T-helper 1 cell (primary cell): ENCODE results near the gene DNAL1.
A peak's percentile ranks its signal among the peaks of the same experiment; 100 is the strongest.

Source experiments
- DNase-seq, 5 donors: peaks; one replicate each; pipeline ENCODE4 v3.0.0-alpha.2; 2012 to 2020

DNAL1 gene

DNA sequence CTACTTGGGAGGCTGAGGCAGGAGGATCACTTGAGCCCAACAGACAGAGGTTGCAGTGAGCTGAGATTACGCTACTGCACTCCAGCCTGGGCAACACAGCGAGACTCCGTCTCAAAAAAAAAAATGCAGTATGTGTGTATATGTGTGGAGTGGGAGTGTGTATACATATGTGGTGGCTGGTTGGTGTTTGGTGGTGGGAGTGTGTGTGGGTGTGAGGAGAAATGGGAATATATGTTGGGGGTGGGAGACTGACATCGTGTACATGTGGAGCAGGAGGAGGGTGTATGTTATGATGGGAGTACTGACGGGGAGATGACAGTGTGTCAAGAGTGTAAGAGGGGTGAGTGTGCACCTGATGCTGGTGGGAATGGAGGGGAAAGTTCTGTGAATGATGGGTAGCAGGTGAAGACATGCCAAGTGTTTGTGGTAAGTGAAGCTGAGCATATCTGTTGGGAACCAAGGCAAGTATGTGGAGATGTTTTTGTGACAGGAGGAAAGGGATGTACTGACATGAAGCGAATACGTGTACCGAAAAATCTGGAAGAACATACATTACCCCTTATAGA lies 65.2 kb downstream of the DNAL1 start:
- DNase-seq: no peak

DNA sequence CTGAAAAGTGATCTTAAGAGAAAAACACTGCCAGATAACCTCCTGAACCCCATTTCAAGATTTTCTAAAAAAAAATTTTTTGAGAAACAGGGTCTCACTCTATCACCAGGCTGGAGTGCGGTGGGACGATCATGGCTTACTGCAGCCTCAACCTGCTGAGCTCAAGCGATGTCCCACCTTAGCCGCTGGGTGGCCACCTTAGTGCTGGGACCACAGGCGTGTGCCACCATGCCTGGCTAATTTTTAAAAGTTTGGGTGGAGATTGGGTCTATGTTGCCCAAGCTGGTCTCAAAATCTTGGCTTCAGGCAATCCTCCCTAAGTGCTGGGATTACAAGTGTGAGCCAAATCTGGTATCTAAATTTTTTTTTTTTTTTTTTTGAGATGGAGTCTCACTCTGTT lies 66.0 kb downstream of the DNAL1 start:
- DNase-seq: no peak

DNA sequence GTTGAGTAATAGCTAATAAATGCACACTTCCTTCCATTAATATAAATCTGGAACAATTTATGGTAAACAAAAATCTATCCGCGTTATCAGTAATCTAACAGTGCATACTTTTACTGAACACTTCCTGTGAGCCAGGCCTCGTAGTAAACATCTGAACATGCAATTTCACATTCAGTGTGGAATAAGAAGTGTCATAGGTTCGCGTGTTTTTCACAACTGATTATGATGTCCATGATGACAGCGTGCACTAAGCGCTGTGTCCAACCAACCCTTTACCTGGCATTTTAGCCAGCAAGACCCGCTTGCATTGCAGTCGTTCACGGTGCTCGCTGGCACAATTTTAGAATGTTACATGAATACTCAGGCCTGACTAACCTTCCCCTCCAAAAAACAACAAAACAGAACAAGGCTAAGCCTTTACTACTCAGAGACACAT lies 67.3 kb downstream of the DNAL1 start:
- DNase-seq: peak in 1 of 5 donors; percentile 45

DNA sequence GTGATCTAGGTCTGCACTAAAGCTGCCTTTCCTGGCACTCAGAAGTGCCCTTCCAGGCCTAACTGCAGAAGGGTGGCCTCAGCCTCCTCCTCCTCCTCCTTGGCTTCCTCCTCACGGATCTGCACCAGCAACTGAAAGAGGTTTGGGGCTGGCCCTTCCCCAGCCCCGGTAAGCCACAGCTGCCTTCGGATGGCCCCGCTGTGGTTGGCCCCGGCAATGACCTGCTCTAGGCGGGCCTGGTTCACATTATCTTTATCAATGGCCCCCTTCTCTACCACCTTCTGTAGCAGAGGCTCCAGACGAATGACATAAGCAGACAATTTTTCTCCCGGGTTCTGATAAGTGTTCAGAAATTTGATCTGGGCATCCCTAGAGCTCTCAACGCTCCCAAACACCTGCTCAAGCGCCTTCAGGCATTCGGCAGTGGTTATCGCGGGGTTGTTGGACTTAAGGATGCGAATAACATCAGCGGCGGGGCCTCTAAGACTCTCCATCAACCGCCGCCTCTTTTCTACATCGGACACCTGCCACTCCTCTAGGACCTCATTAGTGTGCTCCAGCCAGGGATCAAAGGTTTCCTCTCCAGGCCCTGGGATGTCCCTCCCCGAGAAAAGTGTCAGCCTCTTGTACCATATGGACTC lies 67.9 kb downstream of the DNAL1 start:
- peak in 1 of 5 donors; percentile 52 for DNase-seq

DNA sequence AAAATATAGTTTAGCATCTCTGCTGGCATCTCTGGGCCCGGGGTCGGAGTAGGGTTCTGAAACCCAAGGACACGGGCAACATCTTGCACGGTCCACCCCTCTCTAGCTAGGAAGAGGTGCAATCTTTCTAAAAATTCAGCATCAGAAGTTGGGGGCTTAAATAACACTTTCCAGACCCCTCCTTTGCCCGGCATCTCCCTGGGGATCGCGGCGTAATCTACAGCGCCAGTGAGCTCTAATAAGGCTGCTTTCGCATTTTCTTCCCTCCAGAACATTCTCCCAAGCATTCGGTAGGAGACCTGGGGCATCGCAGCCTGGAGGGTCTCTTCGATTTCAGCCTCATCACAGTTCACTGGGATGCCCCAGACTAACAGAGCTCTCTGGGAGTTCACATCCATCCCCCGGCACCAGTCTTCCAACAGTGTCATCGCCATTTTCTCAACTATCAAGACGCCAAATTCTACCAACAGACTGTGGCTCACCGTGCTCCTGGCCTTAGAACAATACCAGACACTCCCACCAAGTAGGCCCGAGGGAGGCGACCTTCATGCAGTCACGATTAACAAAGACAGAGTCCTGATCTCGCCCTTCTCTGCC lies 68.5 kb downstream of the DNAL1 start:
- no peak for DNase-seq

DNA sequence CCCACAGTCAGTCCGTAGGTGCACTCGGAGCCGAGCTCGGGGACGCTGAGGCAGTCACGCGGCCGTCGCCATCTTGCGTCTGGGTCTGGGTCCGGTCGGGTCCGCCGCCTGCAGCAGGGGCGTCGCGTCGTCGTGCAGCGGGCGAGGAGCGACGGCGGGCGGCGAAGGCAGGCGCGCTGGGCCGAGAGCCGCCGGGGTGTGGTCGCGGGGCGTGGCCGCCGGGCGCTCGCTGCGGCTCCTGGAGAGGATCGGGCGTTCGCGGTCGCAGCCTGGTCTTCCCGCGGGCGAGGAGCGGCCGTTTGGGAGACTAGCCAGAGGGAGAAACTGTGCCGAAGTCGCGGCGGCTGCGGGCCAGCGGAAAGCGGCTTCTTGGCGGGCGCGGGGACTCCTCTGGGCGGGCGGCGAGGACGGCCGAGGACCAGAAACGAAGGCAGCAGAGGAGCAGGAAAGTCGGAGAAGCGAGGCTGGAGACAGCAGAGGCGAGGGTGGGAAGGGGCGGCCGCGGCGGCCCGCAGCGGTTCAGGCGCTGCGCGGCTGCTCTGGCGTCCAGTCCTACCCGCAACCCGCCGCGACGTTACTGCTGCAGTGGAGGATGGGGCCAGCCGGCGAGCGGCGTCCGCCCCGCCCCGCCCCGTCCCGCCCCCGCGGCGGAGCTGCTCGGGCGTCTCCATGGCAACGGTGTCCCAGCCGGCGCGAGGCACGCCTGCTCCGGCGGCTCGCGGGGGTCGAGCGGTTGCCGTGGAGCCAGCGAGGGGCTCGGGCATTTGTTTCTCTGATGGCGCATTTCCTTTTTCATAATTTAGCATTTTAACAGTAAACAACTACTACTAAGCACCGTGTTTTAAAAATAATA lies 69.2 kb downstream of the DNAL1 start, which contains the start of gene PNMA1:
Gene PNMA1, minus strand, starts transcription at position 582 of the 853 bp plus-strand sequence. CDS start 745 bp downstream, outside the sequence.
- peak; percentile 80 to 90 (median 83) for DNase-seq

DNA sequence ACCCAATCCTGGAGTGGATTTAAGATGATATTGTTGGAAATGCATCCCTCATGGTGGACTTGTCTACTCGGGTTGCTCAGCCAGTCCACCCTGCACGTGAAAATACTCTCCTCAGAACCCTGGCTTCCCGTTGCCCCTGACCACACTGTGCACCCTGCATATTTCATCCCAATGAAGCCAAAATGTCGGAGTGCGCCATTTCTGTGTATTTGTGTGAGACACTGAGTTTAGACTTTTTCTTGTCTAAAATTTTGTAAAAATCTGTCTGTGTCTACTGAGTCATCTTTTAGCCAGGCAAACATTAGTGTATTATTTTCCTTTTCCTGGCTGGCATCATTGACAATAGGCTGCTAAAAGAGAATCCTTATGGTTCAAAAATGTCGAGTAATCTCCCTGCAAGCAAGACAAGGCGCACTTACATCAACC lies 69.9 kb downstream of the DNAL1 start:
- DNase-seq: no peak

DNA sequence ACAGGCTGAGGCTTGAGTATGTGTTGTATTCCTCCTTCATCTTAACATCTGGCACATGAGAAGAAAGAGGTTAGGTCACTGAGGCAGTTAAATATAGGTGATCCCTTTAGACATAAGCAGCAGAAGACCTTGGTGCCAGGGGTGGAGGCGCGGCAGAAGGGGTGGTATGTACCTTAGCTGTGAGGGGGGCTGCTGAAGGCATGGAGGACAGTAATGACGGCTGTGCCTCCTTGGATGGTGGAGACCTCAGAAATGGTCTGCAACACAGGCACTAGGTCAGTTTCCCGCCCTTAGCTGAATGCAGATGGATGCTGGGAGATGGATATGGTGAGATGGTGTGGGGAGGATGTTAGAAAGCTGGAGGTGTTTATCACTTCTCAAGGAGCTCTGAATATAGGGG lies 70.9 kb downstream of the DNAL1 start:
- no peak for DNase-seq

DNA sequence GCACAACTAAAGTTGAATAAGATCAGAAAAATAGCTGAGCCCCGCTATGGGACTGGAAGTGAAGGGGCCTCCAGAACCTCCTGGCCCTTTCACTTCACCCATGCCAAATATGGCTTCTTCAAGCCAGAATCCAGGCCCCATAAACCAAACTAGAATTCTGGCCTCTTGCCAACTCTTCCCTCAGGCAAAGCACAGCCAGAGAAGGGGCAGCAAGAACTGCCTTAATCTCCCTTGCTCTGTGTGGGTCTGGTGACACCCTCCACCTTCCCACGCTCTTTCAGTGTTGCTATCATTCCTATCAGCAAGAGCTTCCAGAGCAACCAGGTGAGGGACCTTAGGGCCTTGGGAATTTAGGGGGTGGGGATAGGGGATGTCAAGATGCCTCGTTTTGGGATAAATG lies 72.5 kb downstream of the DNAL1 start:
- DNase-seq: no peak

DNA sequence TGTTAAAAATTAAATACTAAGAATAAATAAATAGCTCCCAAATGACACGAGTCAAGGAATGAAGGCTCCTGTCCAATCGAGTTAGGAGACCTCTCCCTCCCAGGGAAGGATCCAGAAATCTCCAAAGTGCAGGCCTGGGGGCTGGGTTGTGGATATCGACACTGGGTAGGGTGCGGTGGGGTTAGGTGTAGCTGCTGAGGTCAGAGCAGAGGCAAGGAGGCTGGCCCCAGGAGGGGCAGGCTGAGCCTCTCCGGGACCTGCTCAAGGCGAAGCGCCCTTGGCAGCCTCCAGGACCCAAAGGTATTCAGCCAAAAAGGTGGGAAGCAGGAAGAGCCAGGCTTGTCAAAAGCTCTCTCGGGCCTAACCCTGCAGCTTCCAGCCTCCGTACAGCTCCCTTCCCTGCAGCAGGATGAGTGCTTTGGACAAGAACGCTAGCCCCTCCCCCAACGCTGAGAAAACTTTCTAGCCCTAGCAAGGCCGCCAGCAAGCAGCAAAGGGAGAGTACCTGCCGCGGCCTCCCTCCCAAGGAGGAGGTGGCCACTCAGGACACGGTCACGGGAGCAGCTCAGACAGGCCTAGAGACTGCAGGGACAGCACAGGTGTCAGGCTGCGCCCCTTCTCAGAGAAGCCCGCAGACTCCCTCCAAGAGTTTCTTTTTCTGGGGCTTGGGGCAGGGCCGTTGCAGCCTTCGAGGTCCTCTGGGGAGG lies 73.1 kb downstream of the DNAL1 start:
- DNase-seq: no peak

DNA sequence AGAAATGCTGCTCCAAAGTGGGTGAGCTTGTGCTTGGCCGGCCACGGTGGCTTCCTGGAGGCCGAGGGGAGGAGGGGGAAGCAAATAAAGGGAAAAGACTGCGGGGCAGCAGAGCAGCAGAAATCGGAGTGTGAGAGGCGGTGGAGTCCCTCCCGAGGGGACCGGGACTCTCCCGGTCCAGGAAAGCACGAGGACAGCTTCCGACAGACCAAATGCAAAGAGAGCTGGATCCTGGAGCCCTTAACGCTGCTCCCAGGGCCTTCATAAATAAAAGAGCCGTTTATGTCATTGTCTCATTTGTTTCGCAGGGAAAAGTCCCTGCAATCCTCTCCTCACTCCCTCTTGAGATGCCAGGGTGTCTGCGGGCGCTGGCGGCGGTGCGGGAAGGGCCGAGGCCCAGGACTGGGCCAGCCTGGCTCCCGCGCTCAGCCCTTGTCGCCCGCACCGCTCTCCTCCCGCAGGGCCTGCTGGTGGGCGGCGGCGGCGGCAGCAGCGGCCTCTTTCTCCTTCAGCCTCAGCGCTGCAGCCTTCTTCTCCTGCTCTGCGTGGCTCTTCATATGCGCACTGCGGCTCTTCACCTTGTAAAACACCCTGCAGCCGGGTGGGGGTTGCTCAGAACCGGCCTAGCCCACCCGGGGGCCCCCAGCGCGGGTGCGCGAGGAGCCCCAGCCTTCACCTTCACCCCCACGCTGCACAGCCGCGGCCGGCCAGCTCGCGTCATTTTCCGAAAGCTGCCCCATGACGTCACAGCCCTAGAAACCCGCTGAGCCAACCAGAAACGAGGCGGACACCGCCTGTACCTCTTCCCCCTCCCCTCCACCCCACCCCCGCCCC lies 73.8 kb downstream of the DNAL1 start:
- DNase-seq: no peak

DNA sequence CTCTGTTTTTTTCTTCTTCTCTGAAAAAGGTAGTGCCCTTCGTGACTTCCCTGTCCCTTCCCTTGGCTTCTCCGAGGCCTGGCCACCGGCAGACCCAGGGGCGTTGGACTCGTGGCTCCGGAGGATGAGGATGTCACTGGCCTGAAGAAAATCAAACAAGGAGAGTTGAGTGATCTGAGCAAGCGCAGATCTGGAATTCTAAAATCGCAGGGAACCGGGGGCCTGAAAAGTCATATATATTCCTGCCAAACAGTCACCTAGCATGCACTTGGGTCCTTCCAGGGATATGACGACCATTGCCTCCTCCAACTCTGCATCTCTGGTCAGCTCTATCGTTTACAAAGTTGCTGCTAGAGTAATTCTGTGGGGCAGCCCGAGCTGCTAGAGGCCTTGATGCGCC lies 74.6 kb downstream of the DNAL1 start:
- DNase-seq: no peak

DNA sequence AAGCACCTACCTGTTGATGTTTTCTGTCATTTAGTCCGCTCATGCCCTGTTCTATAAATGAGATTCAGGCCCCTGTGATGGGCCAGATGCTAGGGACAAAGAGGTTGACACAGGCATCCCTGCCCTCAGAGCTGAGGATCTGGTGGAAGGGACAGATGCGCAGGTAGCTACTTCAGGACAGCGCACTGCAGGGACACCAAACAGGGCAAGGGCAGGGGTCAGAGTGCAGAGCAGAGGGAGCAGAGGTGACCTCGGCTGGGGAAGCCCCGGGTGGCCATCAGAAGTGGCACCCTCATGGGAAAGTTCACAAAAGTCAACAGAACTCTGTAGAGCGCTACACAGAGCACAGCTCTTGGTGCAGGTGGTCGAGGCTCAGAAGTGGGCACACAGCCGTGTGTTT lies 75.0 kb downstream of the DNAL1 start:
- DNase-seq: no peak

DNA sequence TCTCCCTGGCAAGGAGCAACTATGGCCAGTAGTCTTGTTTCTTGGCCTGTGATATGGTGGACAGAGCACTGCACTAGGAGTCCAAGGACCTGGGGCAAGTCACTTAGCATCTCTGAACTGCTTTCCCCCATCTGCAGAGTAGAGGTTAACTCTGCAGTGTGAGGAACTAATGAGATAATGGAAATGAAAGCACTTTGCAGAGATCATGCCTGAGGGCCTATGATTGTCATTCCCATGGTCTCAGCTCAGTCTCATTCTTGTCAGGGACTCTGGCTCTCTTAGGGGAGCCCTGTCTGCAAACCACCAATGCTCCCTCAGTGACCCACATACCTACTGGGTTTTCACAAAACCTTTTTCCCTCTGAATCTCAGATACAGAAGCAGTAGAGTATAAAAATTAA lies 75.8 kb downstream of the DNAL1 start:
- no peak for DNase-seq

DNA sequence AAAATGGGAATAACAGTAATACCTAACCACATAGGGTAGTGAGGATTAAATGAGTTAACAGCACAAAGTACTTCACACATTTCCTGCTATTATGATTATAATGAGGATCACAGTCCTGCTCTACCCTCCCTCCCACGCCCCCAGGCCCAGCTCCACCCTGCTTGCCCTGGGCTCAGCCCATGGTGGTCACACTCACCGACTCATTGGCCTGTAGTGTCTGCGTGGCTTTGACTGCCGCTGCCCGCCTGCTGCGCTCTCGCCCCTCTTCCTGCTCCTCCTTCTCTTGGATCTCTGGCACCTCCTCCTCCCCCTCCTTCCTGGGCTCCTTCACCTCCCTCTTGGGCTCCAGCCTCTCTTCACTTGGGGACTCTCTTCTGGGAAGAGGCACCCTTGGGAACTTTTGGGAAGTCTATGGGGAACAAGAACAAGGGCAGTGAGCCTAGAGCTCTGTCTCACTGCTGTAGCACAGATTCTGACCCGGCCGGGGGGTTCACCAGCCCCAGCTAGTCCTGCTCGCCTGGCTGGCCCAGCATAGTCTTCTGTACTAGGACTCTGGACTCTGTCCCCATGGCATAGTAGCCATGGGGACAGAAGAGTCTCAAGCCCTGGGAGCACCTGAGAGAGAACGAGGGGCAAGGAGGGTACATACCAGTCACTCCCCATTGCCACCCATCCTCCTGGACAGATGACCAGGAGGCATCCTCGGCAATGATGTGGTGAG lies 76.5 kb downstream of the DNAL1 start:
- DNase-seq: no peak

DNA sequence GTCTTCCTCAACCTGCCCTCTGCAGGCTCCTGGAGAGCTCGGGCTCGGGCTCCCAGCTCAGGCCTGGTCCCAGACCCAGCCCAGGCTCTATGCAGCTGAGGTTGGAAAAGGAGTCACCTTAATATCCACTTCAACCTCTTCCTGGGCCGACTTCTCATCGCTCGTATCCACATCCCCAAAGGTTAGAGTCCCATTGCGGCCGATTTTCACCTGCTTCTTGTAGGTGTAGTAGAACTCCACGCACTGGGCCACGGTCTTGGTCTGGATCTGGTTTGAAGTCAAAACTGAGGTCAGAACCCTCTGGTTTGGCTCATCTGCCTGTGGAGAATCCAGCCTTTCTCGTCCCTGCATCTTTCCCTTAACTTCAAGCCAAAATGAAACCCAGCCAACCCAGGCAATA lies 77.8 kb downstream of the DNAL1 start:
- no peak for DNase-seq

DNA sequence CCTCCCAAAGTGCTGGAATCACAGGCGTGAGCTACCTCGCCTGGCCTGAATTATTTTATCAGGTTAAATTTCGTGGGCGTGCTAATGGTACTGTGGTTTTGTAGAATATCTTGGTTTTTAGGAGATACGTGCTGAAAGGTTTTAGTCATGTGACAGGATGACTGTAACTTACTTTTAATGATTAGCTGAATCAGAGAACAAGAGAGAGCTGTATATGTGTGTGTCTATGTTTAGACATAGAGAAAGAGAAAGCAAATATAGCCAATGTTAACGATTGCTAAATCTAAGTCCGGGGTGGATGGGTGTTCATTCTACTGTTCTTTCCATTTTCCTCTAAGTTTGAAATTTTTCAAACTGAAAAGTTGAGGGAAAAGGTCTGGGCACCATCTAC lies 78.6 kb downstream of the DNAL1 start:
- DNase-seq: no peak

DNA sequence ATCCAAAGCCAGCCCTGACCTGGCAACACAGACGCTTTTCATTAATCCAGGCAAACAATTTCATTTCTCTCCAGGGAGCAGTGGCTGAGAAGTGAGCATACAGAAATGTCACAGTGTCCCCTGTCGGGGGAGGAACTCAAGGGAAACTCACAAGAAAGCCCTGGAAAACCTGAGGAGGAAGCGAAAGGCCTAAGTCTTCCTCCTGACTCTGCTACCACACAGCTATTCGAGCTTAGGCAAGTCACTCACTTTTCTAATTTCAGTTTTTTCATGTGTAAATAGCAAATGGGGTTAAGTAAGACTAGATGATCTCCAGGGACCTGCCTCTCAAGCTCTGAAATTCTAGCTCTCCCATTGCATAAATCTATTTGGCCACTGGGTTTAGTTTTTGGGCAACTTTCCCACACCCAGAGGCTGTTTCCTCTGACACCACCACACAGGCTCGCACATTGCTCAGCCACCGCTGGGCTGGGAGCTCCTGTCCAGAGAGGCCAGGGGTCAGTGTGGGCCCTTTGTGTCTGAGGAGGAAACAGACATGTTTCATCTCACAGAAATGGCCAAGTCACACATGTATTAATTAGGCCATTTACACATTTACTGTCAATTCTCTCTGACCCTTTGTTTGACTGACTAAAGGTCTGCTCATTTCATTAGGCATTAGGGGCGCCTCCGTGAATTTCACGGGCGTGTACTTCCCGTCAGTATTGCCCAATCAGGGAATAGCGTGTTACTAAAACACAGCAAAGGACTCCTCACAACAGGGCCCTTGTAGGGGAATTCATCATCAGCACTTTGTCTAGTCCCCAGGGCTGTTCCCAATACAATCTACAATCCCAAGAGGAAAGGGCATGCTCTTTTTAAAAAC lies 79.2 kb downstream of the DNAL1 start:
- DNase-seq: no peak

DNA sequence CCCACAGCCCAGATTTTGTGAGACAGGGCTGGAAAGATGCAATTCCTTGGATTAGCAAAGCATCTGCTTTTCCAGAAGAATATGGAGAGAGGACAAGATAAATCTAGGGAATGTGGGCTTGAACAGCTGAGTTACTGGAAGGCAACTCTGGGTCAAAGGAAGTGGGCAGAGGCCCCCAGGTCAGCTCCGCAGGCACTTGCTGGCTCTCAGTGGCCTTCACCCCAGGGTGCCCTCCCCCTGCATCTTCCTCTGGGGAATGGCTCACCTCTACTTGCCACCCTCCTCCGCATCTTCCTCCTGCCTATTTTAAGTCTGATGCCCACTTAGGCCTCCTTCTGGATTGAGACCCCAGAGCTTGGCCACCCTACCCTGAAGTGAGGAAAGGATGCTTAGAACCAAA lies 79.9 kb downstream of the DNAL1 start:
- DNase-seq: no peak
